Ureter (tissue), 1 donor: ENCODE measurements around the gene CEMP1. TPM values are rescaled to one million over a fixed set of nuclear protein-coding genes. Genes with fewer than 3 reads are reported as not detected.
A peak's percentile ranks its signal among the peaks of the same experiment; 100 is the strongest.
"Not testable (repeated sequence)": the region's sequence is repeated elsewhere in the genome, so short reads cannot be mapped to it uniquely, and the experiment has no call there.

ENCODE experiments used
- DNase-seq: peaks from one replicate; pipeline ENCODE4 v3.0.0-alpha.2; 2020; ENCODE audit warnings: low spot score
- total RNA-seq: library from RNA; stranded (reverse); gene quantifications from one replicate; pipeline ENCODE4 v1.2.4, GENCODE V29; 2023
- donor health status: DM: yes; HTN: yes; CAD: no.

The CEMP1 gene
- total RNA-seq, 1 donor from 2014 or later = 0.29 TPM

DNA sequence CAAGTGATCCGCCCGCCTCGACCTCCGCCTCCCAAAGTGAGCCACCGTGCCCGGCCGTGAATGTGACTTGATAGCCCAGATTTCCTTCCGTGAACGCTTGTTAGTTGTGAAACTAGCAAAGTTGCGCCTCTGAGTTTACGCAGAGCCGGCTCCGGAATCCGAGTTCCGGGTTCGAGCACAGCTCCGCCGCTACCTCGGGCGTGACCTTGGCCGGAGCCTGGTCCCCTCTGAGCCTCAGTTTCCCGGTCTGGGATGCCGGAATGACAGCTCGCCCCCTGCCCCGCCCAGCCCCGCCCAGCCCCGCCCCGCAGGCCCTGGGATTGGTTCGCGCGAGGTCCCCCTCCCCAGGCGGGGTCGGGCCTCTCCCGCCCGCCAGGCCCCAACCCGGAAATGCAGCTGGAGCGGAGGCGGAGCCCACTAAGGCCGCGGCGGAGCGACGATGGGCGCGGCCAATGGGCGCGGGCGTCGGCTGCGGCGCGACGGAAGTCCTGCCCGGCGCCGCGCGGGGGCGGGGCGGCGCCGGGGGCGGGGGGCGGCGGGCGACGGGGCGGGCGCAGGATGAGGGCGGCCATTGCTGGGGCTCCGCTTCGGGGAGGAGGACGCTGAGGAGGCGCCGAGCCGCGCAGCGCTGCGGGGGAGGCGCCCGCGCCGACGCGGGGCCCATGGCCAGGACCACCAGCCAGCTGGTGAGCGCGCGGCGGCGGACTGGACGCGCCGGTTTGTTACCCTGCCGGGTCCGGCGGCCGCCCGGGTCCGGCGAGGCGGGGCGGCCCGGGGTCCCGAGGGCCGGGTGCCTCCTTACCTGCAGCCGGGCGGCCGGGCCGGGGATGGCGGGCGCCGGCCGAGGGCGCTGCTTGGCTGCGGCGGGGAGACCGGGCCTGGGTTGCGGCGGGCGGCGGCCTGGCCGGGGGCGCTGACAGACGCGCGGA lies 6.5 kb upstream of the CEMP1 start, which contains the start of gene PDPK1:
Gene PDPK1, plus strand, starts transcription at position 571 of the 929 bp plus-strand sequence. Its CDS starts 92 bp downstream, at position 663.
- DNase-seq = peak; percentile 94

DNA sequence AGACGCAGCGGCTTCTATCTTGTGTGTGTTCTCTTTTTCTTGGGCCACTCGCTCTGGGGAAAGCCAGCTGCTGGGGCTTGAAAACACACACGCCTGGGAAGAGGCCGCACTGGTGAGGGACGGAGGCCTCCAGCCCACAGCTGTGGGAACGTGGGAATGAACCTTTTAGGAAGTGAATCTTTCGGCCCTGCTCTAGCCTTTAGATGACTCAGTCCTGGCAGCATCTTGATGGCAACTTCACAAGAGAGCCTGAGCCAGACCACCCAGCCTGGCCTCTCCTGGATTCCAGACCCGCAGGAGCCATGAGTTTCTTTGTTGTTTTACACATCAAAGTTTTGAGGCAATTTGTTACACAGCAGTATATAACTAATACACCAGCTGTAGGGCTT lies 4.4 kb upstream of the CEMP1 start:
- no peak for DNase-seq

DNA sequence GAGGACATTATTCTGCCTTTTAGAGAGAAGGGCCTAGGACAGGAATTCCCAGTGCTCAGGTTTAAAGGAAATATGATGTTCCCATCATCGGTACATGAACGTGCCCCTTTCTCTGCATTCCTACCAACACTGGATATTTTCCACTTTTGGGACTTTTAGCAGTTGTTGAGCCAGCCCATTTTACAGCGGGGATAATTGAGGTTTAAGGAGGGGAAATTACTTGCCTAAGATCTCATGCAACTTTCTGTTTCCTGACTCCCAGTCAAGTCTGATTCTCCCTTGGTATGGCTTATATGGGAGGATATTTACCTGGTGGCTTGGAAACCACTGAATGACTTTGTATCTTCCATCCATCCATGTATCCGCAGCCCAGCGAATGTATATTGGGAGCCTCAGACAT lies 3.1 kb upstream of the CEMP1 start:
- not testable (repeated sequence) for DNase-seq

DNA sequence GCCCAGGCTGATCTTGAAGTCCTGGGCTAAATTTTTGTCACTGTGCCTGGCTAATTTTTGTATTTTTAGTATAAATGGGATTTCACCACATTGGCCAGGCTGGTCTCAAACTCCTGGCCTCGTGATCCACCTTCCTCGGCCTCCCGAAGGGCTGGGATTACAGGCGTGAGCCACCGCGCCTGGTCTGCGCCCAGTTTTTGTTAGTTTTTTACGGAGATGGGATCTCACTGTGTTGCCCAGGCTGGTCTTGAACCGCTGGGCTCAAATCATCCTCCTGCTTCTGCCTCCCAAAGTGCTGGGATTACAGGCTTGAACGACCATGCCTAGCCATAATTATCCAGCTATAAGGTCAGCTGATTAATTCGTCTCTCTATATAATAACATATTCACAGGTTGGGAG lies 2.7 kb upstream of the CEMP1 start:
- DNase-seq = no peak

DNA sequence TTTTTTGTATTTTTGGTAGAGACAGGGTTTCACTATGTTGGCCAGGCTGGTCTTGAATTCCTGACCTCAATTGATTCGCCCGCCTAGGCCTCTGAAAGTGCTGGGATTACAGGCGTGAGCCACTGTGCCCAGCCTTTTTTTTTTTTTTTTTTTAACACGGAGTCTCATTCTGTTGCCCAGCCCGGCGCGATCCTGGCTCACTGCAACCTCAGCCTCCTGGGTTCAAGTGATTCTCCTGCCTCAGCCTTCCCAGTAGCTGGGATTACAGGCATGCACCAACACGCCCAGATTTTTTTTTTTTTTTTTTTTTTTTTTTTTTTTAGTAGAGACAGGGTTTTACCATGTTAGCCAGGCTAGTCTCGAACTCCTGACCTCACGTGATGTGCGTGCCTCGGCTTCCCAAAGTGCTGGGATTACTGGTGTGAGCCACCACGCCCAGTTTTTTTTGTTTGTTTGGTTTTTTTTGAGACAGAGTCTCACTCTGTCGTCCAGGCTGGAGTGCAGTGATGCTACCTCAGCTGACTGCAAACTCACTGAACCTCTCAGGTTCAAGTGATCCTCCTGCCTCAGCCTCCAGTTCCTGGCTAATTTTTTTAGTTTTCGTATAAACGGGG lies 2.0 kb upstream of the CEMP1 start:
- DNase-seq = peak; percentile 44

DNA sequence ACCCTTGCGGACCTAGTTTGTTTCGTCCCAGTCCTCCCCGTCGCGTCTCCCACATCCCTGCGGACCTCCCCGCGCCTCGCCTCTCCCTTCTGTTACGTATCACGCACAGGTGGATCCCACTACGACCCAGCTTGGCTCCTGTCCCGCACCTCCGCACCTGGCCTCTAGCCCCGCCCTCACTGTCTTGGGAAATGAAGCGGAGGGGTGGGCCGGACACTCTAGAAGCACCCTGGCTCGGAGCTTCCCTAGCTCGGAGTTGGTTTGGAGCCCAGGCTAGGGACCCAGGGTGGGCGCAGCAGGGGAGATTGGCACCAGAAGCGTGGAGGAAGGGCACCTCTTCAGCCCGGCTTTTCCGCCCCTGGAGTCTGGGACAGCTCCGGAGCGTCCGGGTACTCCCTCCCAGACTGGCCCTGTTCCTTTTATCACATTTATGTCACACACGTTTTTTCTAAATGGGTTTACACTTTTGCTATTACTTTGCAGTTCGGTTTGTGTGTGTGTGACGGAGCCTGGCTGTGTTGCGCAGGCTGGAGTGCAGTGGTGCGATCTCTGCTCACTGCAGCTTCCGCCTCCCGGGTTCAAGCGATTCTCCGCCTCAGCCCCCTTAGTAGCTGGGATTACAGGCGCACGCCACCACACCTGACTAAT lies 1.4 kb upstream of the CEMP1 start:
- peak; percentile 79 for DNase-seq

DNA sequence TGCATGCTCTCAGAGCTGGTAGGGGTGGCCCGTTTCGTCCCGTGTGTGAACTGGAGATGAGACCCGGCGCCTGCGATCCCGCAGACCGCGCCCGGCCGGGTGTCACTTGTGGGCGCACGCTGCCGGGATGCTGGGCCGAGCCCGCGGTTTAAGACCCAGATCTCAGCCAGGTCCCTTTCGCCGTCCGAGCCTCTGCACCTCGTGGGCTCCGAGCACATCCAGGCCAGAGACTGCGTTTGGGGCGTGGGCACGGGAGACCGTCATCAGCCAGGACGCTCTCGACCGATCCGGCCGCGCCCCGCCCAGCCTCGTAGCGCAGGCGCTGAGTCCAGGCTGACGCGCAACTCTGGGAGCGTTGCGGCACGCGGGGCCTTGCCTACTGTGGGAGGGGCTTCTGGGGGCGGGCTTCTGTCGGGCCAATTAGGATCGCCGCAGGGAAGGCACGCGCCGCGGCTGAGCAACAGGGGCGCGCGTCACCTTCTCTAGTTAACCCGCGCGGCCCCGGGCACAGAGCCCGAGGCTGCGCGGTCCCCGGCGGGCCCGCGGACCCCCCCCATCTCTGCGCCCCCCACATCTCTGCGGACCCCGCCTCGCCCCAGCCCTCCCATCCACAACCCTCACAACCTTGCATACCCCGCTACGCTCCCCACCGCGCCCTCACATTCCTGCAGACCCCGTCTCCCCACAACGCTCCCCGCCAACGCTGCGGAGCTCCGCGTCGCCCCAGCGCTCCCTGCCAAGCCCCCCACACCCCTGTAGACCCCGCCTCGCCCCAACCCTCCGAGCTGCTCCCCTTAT lies 687 bp upstream of the CEMP1 start:
- DNase-seq = peak; percentile 98

DNA sequence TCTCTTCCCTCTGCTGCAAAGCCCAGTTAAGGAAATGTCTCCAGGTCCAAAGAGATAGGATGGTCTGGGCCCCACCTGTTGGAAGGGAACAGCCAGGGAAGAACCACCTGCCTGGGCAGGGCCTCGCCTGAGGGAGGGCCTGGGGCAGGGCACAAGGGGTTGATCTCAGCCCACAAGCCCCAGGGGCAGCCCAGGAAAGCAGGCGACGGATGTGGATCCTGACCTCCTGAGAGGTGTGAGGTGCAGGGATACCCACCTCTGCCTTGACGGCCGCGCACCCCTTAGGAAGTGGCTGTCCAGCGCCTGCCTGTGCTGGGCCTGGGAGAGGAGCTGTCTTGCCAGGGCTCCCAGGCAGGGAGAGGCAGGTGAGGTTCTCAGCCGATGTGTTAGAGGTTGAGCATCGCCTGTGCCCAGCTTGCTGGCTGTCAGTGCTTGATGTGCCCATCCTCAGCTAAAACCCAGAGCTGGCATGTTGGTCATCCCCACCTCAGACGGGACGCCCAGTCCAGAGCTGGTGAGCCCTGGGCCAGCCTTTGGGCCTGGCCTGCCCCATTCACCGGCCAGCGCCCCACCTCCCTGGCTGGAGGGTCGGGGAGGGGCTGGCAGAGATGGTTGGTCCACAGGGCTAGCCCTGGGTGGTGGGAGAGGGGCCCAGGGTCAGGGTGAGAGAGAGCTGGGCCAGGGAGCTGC lies 434 bp downstream of the CEMP1 start:
- DNase-seq = peak; percentile 45

DNA sequence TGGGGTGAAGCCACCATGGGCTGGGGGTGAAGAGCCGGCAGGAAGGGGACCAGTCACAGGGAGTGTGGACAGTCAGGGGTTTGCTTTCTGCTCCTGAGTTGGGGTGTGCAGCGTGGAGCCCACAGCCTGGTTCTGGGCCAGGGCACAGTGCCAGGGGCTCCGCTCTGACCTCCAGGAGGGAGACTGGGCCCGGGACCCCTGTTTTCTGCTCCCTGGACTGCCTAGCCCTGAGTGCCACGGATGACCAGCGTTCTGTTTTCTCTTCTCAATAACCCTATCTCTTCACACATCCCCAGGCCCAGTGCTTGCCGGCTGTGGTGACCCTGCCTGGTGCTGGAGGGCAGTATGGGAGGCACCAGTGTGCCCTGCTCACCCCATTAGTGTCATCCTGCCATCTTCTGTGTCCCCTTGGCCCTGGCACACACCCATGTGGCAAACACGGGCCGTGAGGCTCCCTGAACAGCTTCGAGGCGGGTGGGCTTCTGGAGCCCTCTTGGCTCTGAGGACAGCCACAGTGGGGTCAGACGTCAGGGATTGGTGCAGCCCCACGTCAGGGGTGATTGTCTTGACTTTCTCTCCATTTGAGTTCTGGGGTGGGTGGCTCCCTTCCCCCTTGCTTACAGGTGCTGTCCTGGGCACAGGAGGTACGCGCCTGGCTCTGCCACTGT lies 1.1 kb downstream of the CEMP1 start:
- DNase-seq = peak; percentile 48

DNA sequence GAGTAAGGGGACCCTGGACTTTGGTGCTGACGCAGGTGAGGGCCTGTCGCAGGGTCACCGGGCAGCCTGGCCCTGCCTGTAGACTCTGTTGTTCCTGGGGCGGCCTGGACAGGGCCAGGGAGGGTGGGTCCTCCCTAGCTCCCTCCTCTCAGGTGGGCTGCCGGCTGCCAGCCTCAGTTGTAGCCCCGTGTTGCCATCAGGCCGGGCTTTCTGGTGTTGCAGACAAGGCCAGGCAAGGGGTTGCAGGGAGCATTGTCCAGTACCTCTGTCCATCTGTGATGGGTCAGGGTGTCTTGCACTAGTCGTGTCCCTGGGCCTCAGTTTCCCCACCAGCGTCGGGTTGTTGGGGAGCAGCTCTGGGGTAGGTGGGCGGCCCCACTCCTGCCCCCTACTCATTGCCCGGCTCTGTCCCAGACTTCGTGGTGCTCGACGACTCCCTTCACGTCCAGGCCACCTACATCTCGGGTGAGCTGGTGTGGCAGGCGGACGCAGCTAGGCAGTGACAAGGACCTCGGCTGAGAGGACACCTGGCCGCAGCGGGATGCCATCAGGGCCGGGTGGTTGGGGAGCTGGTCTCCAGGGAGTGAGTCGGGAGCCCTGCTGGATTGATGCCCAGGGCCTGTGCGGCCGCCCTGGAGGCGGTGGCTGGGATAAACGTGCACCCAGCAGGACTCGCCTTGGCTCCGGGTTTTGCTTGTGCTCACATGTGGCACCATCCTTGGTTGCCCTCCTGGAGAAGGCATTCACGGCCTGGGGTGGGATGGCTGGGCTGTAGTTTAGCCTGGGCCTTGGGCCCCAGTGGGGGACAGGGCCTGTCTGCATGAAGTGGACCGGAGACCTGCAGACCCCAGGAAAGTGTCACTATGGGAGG lies 1.9 kb downstream of the CEMP1 start:
- peak; percentile 45 for DNase-seq

DNA sequence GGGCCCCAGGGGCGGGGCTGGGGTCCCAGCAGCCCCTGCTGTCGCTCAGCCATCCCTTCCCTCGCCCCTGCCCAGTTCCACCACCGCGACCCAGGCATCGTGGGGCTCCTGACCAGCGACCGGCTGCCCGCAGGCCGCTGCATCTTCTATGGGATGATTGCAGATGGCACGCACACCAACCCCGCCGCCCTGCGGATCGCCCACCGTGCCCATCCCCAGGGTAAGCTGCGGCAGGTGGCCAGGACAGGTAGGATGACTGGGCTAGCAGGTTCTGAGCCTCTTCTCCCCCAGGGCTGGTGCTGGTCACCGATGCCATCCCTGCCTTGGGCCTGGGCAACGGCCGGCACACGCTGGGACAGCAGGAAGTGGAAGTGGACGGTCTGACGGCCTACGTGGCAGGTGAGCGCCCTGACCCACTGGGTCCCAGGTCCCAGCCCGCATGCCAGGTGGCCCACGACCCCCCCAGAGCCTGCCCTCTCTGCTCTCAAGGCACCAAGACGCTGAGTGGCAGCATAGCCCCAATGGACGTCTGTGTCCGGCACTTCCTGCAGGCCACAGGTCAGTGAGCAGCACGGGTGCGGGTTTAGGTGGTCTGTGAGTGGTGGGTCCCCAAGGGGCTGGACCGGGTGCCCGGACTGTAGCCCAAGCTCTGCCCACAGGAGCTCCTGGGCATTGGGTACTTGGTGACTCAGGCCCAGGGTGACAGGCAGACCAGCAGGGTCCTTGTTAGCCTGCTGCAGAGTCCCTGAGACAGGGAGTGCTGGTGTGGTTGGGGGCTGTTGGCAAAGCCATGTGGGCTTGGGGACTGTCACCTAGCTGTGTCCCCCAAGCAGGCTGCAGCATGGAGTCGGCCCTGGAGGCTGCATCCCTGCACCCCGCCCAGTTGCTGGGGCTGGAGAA lies 2.8 kb downstream of the CEMP1 start:
- DNase-seq = no peak

DNA sequence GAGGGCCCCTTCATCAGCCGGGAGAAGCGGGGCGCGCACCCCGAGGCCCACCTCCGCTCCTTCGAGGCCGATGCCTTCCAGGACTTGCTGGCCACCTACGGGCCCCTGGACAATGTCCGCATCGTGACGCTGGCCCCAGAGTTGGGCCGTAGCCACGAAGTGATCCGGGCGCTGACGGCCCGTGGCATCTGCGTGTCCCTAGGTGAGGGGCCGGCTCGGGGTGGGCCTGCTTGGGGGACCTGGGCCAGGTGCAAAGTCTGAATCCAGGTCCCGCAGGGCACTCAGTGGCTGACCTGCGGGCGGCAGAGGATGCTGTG lies 3.5 kb downstream of the CEMP1 start:
- no peak for DNase-seq

DNA sequence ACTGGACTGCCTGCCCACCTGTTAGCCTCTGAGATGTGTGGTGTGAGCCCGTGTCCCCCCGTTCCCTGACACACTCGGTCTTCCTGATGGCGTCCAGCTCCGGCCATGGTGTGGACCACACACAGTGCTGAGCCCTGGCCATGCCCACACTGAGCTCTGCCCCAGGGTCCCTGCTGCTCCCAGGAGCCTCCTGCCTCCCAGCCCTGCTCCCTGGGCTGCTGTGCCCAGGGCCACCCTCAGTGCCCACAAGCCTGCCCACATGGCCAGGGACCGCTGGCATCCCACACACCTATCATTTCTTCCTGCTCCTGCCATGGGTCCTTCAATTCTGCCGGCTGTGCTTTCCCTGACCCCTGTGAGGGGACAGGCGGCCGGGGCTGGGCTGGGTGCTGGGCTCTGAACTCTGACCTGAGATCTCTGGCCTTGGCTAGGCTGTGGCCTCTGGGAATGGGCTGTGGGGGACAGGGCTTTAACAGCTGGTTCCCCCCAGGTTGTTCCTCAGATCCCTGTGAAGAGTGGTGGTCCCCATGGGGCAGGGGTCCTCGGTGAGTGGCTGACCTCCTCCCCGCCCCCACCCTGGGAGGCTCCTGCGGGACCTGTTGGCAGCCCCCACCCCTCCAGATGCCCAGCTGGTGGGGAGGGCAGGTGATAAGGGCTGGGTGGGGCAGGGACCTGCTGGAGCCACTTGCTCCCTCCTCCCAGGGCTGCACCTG lies 4.0 kb downstream of the CEMP1 start:
- peak; percentile 43 for DNase-seq

DNA sequence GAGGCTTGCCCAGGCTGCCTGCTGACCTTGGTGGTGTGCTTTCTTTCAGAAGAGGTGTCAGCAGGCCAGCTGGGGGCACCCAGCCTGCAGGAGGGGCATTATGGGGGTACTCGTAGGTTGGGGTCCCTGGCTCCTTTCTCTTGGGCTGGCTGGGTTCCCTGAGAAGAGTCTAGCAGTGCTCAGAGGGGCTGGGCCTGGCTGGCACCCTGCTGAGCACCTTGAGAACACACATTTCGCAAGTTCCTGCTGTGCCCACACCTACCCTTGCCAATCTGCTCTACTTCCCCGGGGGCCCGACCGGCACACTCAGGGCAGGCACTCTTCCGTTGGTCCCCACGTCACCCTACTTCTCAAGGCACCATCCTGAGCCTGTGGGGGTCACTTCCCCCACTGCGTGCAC lies 5.1 kb downstream of the CEMP1 start:
- no peak for DNase-seq

DNA sequence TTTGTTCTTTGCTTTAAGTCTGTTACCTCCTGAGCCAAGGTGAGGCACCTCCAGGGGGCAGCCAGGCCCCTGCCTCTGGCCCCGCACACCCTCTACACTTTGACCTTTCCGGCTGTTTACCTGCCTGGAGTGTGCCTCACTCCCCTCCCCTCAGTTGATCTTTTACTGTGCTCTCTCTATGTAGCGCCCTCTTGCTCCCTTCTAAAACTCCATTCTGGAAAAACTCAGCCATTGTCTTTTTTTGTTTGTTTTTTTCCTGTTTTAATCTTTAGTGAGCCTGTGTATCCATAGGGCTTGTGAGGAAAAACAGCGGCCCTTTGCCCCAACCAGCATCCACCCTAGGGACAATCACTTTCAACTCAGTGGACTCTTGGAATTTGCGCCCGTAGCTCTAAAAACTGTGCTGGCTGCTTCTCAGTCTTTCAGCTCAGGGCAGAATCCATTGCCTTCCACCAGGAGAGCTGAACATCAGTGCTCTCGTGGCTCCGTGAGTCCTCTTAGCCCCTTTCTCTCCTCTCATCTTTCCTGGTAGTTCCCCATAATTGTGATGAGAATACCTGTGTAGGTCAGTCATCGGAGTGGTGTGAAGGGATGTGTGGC lies 6.8 kb downstream of the CEMP1 start:
- DNase-seq = no peak

DNA sequence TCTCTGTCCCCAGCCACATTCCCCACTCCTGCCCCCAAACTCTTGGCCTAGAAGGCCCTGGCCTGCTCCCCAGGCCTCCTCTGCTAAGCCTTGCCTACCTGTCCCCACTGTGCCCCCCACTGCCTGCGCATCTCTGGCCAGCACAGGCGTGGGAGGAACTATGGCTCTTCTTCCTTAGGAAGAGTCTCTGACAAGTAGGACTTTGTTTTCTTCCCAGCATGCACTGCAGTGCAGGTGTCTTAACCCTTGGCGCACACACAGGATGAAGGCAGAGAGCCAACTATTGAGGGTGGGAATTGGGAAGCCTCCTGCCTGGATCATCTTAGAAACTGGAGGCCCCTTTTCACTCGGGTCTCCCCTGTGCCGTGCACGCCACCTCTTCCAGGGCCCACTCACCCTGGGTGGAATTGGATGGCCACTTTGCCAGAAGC lies 7.4 kb downstream of the CEMP1 start:
- DNase-seq = no peak

DNA sequence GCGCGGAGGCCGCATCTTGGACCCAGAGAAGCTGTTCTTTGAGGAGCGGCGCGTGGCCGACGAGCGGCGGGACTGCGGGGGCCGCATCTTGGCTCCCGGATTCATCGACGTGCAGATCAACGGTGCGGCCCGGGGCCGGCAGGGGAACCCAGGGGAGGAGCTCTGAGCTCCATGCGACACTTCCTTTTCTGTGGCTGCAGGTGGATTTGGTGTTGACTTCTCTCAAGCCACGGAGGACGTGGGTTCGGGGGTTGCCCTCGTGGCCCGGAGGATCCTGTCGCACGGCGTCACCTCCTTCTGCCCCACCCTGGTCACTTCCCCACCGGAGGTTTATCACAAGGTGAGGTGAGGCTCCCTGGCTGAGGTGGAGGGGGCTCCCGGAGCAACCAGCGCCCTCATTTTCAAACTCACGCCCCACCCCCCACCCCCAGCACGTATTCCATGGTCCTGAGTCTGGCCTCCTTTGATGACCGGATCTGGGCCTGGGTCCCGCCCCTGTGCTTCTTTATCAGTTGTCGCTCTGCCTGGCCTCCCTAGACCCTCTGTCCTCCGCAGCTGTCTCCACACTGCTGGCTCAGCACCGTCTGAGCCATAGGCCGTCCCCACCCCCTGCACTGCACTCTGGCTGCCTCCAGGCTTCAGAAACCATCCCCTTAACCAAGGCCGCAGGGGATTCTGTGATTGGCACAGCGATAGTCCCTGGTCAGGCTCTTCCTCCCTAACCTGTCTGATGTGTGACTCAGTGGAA lies 10.2 kb downstream of the CEMP1 start:
- DNase-seq = peak; percentile 52
